Caco-2 (cell line): Measurements from ENCODE around the gene MSRB2. TPM values are rescaled to one million over a fixed set of nuclear protein-coding genes. Genes with fewer than 3 reads are reported as not detected.
"Not testable (repeated sequence)": the region's sequence is repeated elsewhere in the genome, so short reads cannot be mapped to it uniquely, and the experiment has no call there.

Experiments
- BruUV-seq: library from RNA; stranded (reverse); fragments of 400-500 nt; replicated peaks from 2 replicates; lab custom pipeline; 2021; lab: Mats Ljungman, UMichigan
- CTCF ChIA-PET: fragments of 300-600 bp; sonication (Branson Sonifier 250); formaldehyde crosslinking; loops from one replicate; lab custom pipeline; 2022; ENCODE audit warnings: antibody characterized with exemption; lab: Charles Lee
- POLR2A ChIA-PET: fragments of 300-600 bp; sonication (Branson Sonifier 250); formaldehyde crosslinking; loops from one replicate; lab custom pipeline; 2022; ENCODE audit warnings: antibody characterized with exemption; lab: Charles Lee
- DNase-seq, 2 experiments: peaks; one replicate each; pipeline versions ENCODE4 v3.0.0 to v3.0.0-alpha.2; 2020 to 2022
- H3K27me3 ChIP-seq: replicated peaks from 2 replicates; pipeline ENCODE4 v1.6.0; 2011; ENCODE audit warnings: low read length; ENCODE audit not compliant: control insufficient read depth, insufficient read depth
- H3K36me3 ChIP-seq: 2 replicates; pipeline ENCODE4 v1.5.1; 2011; ENCODE audit warnings: low read length; ENCODE audit not compliant: control insufficient read depth, insufficient read depth
- H3K4me1 ChIP-seq: fragments of 250-450 bp; sonication (Bioruptor Pico); 2 replicates; pipeline ENCODE4 v1.5.1; 2020; ENCODE audit warnings: mild to moderate bottlenecking
- H3K4me3 ChIP-seq: 2 replicates; pipeline ENCODE4 v1.5.1; 2011; ENCODE audit warnings: low read depth, mild to moderate bottlenecking, control low read depth, low read length
- H3K9me3 ChIP-seq: fragments of 250-450 bp; sonication (Bioruptor Pico); 2 replicates; pipeline ENCODE4 v1.5.1; 2020; ENCODE audit warnings: mild to moderate bottlenecking, moderate library complexity
- H3K27ac Mint-ChIP-seq: one replicate; pipeline ENCODE4 v1.8.0; 2022; ENCODE audit warnings: mixed read lengths; ENCODE audit not compliant: unreplicated experiment
- H3K27me3 Mint-ChIP-seq: one replicate; pipeline ENCODE4 v1.8.0; 2022; ENCODE audit warnings: mixed read lengths; ENCODE audit not compliant: insufficient read depth, unreplicated experiment
- H3K36me3 Mint-ChIP-seq: one replicate; pipeline ENCODE4 v1.8.0; 2022; ENCODE audit warnings: mild to moderate bottlenecking, mixed read lengths; ENCODE audit not compliant: insufficient read depth, unreplicated experiment
- H3K4me1 Mint-ChIP-seq: one replicate; pipeline ENCODE4 v1.8.0; 2022; ENCODE audit warnings: low read depth, mixed read lengths; ENCODE audit not compliant: unreplicated experiment
- H3K4me3 Mint-ChIP-seq: one replicate; pipeline ENCODE4 v1.8.0; 2022; ENCODE audit warnings: mild to moderate bottlenecking, moderate library complexity, mixed read lengths; ENCODE audit not compliant: unreplicated experiment
- H3K9me3 Mint-ChIP-seq: one replicate; pipeline ENCODE4 v1.8.0; 2022; ENCODE audit warnings: mixed read lengths; ENCODE audit not compliant: unreplicated experiment
- intact Hi-C: fragments of 100-400 bp; cut with micrococcal nuclease; formaldehyde crosslinking; loops from one replicate; pipeline ENCODE4 v1.10.0; 2022; ENCODE audit not compliant: unreplicated experiment
- total RNA-seq: library from RNA; stranded (reverse); gene quantifications from 2 replicates; pipeline ENCODE4 v1.2.3, GENCODE V29; 2022
- TF ChIP-seq, protein P1 (sequence below), 2 experiments: fragments of 200-600 bp in 1 of 2; IDR thresholded peaks; 1 replicate in 1 of 2; 2 replicates in 1 of 2; pipeline versions ENCODE4 v1.5.1 to v1.8.0; 2011 to 2022; ENCODE audit warnings: antibody characterized with exemption in 1 of 2, control low read depth in 1 of 2, inconsistent platforms in 1 of 2, low read depth in 1 of 2, low read length in 1 of 2, mild to moderate bottlenecking in 1 of 2, moderate library complexity in 1 of 2; ENCODE audit not compliant: insufficient read depth in 1 of 2, severe bottlenecking in 1 of 2, unreplicated experiment in 1 of 2

The MSRB2 gene
- total RNA-seq, 1 experiment from 2014 or later: 13.7 TPM

DNA sequence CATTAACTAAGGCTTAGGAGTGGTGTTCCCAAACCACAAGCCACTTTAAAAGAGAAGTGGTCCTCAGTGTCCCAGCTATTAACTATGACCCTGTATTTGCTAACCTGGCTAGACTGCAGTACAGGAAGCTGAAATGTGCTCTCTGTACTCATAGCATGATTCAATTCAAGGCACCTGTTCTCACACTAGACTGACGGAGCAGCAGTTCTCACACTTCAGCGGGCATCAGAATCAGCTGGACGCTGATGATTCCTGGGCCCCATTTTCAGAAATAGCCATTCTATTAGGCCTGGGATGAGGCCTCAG lies 24.5 kb upstream of the MSRB2 start:
- no peak overlapping the region for H3K27ac Mint-ChIP-seq
- no peaks in the 10 kb centered on the region for H3K36me3 ChIP-seq
- no peaks in the 10 kb centered on the region for H3K4me1 Mint-ChIP-seq
- intact Hi-C loops: no loop called here
- H3K36me3 Mint-ChIP-seq: no peaks in the 10 kb centered on the region
- H3K4me1 ChIP-seq: no peaks in the 10 kb centered on the region
- H3K9me3 ChIP-seq: no peaks in the 10 kb centered on the region
- no TSS peak for BruUV-seq
- ChIA-PET CTCF (no interaction called here), POLR2A (interaction anchor here (0.7 kb wide), 1 partner anchor 393 kb away, joined by 3 read pairs; no protein-coding TSS in a partner anchor)
- no peak for DNase-seq
- H3K4me3 ChIP-seq: no peak overlapping the region
- no peak overlapping the region for H3K4me3 Mint-ChIP-seq
- no peaks in the 10 kb centered on the region for H3K27me3 Mint-ChIP-seq
- TF ChIP-seq, protein P1, sequence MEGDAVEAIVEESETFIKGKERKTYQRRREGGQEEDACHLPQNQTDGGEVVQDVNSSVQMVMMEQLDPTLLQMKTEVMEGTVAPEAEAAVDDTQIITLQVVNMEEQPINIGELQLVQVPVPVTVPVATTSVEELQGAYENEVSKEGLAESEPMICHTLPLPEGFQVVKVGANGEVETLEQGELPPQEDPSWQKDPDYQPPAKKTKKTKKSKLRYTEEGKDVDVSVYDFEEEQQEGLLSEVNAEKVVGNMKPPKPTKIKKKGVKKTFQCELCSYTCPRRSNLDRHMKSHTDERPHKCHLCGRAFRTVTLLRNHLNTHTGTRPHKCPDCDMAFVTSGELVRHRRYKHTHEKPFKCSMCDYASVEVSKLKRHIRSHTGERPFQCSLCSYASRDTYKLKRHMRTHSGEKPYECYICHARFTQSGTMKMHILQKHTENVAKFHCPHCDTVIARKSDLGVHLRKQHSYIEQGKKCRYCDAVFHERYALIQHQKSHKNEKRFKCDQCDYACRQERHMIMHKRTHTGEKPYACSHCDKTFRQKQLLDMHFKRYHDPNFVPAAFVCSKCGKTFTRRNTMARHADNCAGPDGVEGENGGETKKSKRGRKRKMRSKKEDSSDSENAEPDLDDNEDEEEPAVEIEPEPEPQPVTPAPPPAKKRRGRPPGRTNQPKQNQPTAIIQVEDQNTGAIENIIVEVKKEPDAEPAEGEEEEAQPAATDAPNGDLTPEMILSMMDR (IDR thresholded peaks at IDR 0.05; ENCODE audit: insufficient read depth in 1 of 2, low read depth in 1 of 2, low read length in 1 of 2, severe bottlenecking in 1 of 2, unreplicated experiment in 1 of 2): no peak
- H3K9me3 Mint-ChIP-seq: no peaks in the 10 kb centered on the region
- no peaks in the 10 kb centered on the region; the same call in 1 of the 2 replicates for H3K27me3 ChIP-seq

DNA sequence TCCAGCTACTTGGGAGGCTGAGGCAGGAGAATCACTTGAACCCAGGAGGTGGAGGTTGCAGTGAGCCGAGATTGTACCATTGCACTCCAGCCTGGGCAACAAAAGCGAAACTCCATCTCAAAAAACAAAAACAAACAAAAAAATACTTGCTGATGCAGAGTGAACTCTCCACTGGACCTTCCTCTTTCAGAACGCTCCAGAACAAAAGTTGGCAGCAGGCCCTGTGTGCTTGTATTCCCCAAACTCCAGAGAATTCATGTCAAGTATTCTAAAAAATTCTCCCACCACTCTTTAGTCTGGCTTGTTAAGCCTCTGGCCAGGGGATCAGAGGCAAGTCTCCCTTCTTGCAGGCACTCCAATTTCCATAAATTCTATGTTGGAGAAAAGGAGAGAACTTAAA lies 22.8 kb upstream of the MSRB2 start:
- H3K36me3 Mint-ChIP-seq, DNase-seq, intact Hi-C loops, POLR2A ChIA-PET, BruUV-seq, CTCF ChIA-PET, H3K4me1 Mint-ChIP-seq, H3K27ac Mint-ChIP-seq, H3K4me3 ChIP-seq, H3K36me3 ChIP-seq, H3K4me3 Mint-ChIP-seq, H3K27me3 ChIP-seq, H3K4me1 ChIP-seq, H3K9me3 ChIP-seq, H3K9me3 Mint-ChIP-seq, H3K27me3 Mint-ChIP-seq: not testable (repeated sequence)

DNA sequence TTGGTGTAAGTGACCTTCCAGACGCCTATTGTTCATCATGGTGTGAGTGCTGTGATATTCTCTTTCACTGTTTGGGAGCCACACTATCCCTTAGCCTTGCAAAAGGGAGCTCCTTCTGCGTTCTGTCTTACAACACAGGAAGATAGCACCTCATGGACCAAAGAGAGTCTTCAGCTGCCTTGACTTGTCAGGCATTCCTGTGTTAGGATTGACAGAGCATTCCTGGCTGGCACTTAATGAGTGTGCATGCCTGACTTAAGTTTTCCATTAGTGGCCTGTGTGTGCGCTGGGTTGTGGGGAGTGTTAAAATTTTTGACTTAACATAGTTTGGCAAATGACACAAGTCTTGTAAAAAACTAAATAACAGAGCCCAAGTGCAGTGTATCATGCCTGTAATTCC lies 21.9 kb upstream of the MSRB2 start:
- ChIA-PET CTCF (interaction anchor here (1.4 kb wide), 1 partner anchor 10 kb away, joined by 3 read pairs; no protein-coding TSS in a partner anchor), POLR2A (no interaction called here)
- H3K4me1 Mint-ChIP-seq: no peaks in the 10 kb centered on the region
- H3K27me3 ChIP-seq: no peaks in the 10 kb centered on the region; the same call in 1 of the 2 replicates
- no peaks in the 10 kb centered on the region for H3K9me3 ChIP-seq
- no peaks in the 10 kb centered on the region for H3K36me3 ChIP-seq
- no peak overlapping the region for H3K27ac Mint-ChIP-seq
- H3K9me3 Mint-ChIP-seq: no peaks in the 10 kb centered on the region
- no peak overlapping the region for H3K4me3 Mint-ChIP-seq
- TF ChIP-seq, protein P1 (IDR thresholded peaks at IDR 0.05; ENCODE audit: insufficient read depth in 1 of 2, low read depth in 1 of 2, low read length in 1 of 2, severe bottlenecking in 1 of 2, unreplicated experiment in 1 of 2): no peak
- no TSS peak for BruUV-seq
- DNase-seq: no peak
- no peak overlapping the region for H3K4me3 ChIP-seq
- H3K27me3 Mint-ChIP-seq: peaks cover 6% of the 10 kb centered on the region
- no peaks in the 10 kb centered on the region for H3K4me1 ChIP-seq
- no peaks in the 10 kb centered on the region for H3K36me3 Mint-ChIP-seq
- intact Hi-C loops: no loop called here

DNA sequence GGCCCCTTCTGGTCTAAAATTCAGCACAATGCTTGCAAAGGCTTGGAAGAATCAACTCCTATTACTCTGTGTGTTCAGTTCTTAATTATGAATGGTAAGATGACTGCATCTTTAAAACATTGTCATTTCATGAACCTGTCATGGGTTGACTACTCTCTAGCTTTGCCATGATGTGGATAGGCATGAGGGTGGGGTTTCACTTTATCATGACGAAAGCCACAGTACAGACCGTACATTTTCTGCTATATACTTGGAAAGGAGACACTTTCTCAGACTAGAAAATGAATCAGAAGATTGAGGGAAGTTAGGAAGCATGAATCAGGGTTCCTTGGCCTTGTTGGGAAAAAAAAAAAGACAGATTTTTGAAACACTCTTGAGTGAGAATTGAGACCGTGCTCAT lies 19.7 kb upstream of the MSRB2 start:
- H3K9me3 Mint-ChIP-seq: no peaks in the 10 kb centered on the region
- peaks cover 12% of the 10 kb centered on the region for H3K27me3 Mint-ChIP-seq
- no peaks in the 10 kb centered on the region for H3K36me3 Mint-ChIP-seq
- ChIA-PET POLR2A (no interaction called here), CTCF (no interaction called here)
- H3K9me3 ChIP-seq: no peaks in the 10 kb centered on the region
- H3K27me3 ChIP-seq: no peaks in the 10 kb centered on the region; the same call in 1 of the 2 replicates
- H3K4me3 Mint-ChIP-seq: no peak overlapping the region
- BruUV-seq: no TSS peak
- TF ChIP-seq, protein P1 (IDR thresholded peaks at IDR 0.05; ENCODE audit: insufficient read depth in 1 of 2, low read depth in 1 of 2, low read length in 1 of 2, severe bottlenecking in 1 of 2, unreplicated experiment in 1 of 2): no peak
- no peak overlapping the region for H3K4me3 ChIP-seq
- H3K4me1 ChIP-seq: no peaks in the 10 kb centered on the region
- no peak for DNase-seq
- no peaks in the 10 kb centered on the region for H3K36me3 ChIP-seq
- no peaks in the 10 kb centered on the region for H3K4me1 Mint-ChIP-seq
- intact Hi-C loops: no loop called here
- no peak overlapping the region for H3K27ac Mint-ChIP-seq
